Astrocyte (in vitro differentiated cells and primary cell): Measurements from ENCODE around the gene PTPRK.

Experiments
- EZH2 ChIP-seq: IDR thresholded peaks from 2 replicates; pipeline ENCODE4 v1.6.1; 2012; ENCODE audit warnings: mild to moderate bottlenecking, low read length, inconsistent platforms; ENCODE audit not compliant: insufficient read depth
- TF ChIP-seq, protein P1 (sequence below): IDR thresholded peaks from 2 replicates; pipeline ENCODE4 v1.5.1; 2011; ENCODE audit warnings: low read depth, mild to moderate bottlenecking, inconsistent platforms, low read length, moderate library complexity; ENCODE audit not compliant: insufficient read depth

DNA sequence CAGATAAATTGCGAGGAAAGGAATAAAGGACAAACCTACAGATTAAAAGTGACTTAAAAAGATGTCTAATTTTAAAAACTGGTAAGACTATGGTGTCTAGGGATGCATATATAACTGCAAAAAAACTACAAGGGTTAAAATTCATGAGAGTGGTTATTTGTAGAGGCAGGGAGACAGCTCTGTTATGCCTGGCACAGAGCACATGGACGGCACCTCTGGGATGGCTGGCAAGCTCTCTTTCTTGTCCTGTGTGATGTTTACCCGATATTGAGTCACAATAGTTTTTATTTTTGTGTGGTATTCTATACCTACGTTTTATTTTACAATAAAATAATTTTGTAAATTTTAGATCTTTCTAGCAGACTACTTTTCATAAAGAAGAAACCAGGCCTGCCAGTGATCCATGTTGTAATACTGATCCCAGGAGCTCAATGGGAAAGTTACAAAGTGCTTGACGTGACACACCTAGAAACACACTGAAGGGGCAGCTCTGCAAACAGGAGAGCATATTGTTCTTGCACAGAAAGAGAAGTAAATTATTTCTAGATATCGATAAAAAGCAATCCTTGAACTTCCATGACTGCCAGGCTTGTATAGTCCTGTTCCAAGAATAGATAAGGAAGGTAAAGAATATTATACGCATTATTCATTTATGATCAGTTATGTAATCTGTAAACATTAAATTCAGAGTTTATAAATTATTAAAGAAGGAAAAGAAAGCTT, 290.0 kb downstream of the PTPRK start:
- TF ChIP-seq, protein P1, sequence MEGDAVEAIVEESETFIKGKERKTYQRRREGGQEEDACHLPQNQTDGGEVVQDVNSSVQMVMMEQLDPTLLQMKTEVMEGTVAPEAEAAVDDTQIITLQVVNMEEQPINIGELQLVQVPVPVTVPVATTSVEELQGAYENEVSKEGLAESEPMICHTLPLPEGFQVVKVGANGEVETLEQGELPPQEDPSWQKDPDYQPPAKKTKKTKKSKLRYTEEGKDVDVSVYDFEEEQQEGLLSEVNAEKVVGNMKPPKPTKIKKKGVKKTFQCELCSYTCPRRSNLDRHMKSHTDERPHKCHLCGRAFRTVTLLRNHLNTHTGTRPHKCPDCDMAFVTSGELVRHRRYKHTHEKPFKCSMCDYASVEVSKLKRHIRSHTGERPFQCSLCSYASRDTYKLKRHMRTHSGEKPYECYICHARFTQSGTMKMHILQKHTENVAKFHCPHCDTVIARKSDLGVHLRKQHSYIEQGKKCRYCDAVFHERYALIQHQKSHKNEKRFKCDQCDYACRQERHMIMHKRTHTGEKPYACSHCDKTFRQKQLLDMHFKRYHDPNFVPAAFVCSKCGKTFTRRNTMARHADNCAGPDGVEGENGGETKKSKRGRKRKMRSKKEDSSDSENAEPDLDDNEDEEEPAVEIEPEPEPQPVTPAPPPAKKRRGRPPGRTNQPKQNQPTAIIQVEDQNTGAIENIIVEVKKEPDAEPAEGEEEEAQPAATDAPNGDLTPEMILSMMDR: no peak
- TF ChIP-seq EZH2: no peak
